VCaP (cell line): ENCODE data around the gene CALML5.

Source experiments
- H3K27ac ChIP-seq: fragments of 450-650 bp; 2 replicates; pipeline ENCODE4 v1.5.1; 2017
- CTCF ChIP-seq: fragments of 450-650 bp; conservative IDR thresholded peaks from 2 replicates; pipeline ENCODE4 v1.5.1; 2017; ENCODE audit warnings: mild to moderate bottlenecking, moderate library complexity

The CALML5 gene

GRCh38 chr10:5511885-5512280 is 12.5 kb upstream of the CALML5 start:
- H3K27ac ChIP-seq: peak overlapping the region; percentile 97
- TF ChIP-seq CTCF: no peak

DNA sequence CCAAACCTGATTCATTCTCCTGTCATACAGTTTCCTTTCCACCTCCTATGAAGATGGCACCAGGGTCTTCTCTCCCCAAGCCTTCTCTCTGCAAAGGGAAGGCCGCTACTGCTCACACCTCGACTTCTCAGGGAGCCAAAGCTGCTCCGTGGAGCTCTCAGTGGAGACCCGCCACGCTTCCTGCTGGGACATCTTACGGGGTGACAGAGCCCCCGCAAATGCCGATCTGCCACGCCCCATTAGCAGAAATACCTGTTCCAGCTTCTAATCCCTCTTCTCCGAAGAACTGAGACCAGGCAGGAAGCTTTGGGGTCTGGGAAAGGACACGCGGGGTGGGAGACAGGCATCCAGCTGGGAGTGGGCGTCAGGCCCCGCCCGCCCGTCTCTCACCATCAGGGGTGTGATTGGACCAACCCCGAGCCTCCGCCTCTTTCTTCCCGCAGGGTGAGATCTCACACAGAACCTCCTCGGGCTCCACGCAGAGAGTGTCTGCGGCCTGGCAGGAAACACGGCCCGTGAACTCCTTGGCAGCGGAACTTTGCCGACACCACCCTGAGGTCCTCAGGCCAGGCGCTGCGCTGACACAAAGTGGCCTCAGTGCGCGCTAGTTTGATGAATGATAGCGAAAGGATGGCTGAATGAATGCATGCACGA is 12.0 kb upstream of the CALML5 start:
- no peak for TF ChIP-seq CTCF
- peak overlapping the region; percentile 97 for H3K27ac ChIP-seq

DNA sequence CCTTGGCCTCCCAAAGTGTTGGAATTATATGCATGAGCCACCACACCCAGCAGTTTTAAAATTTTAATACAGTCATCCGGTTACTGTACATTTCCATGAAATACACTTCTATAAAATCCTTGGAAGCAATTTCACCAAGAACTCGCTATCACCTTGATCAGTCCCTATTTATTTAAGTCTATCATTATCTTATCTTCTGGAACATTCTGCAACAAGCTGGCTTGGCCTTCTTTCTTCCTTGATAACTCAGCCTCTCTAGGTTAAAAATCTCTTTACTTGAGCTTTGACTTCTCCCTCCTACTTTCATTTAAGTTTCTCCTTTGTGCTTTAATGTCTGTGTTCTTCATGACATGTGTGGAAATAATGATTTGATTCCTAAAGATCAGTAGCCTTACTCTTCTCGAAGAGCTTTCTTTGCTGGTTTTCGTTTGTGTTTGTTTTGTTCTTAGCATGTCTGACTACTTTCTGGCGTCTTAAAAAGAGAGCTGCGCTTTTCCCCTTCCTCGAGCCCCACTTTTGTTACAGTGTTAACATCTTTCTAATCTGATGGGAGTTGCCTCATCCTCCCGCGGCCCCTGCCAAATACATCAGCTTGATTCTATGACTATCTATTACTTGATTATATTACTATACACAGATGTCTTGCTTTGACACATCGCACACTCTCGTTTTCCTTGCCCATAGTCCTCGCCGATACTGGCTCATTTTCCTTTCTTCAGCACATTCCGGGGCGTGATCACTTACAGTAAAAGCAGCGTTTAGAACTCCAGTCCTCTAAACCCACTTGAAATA is 11.1 kb upstream of the CALML5 start:
- TF ChIP-seq CTCF: no peak
- peak overlapping the region; percentile 97 for H3K27ac ChIP-seq

- TF ChIP-seq CTCF: no peak
- H3K27ac ChIP-seq: peak overlapping the region; percentile 97
Observed at GRCh38 chr10:5509691-5510090, 10.3 kb upstream of the CALML5 start.

- peak overlapping the region; percentile 97 for H3K27ac ChIP-seq
- no peak for TF ChIP-seq CTCF
Observed at GRCh38 chr10:5509236-5509635, 9.9 kb upstream of the CALML5 start.

- peak overlapping the region; percentile 97 for H3K27ac ChIP-seq
- no peak for TF ChIP-seq CTCF
Observed at GRCh38 chr10:5508786-5509185, 9.4 kb upstream of the CALML5 start.

- H3K27ac ChIP-seq: peak overlapping the region; percentile 97; the same call in 1 of the 2 replicates
- TF ChIP-seq CTCF: no peak
Observed at GRCh38 chr10:5508161-5508604, 8.8 kb upstream of the CALML5 start.
